ENCODE data around the gene SYT2. TPM values are rescaled to one million over a fixed set of nuclear protein-coding genes. Genes with fewer than 3 reads are reported as not detected.
"Not testable (repeated sequence)": the region's sequence is repeated elsewhere in the genome, so short reads cannot be mapped to it uniquely, and the experiment has no call there.

Gene SYT2
- total RNA-seq, 1 donor from 2014 or later: 11.9 TPM

DNA sequence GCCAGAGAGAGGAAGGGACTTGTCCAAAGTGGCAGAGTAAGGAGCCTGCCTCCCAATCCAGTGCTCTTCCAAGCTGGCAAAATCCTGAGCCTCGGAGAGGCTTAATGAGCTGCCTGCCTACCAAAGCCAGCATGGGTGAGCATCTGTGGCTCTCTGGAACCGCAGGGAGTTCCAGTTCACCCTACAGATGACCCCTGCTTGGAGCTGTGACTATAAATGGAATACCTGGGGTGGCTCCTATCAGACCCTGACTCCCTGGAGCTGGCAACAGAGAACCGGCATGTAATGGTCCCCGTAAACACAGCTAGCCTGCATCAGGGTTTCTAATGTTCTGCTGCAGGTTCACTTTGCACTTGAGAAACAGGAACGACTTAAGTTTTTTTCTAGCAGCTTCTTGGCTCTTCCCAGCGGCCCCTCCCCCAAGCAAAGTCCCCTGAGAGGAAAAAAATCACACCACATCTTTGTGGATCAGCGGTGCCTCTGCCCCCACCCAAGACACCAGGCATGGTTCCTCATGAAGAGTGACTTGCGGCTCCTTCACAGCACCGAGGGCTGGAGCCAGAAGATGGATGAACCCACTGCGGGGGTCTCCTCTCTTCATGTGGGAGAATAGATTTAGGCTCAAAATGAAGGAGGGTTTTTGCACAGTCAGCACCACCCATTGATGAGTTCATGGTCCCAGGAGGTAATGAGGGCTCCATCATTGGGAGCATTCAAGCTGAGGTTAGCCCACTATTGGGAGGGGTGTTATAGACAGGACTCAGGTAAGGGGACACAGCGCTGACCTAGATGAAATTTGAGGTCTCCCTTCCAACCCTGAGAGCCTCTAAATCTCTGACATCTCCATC lies 79.0 kb downstream of the SYT2 start:
- H3K36me3 Mint-ChIP-seq: no peaks in the 10 kb centered on the region
- H3K4me1 Mint-ChIP-seq (ENCODE audit: unreplicated experiment): peaks cover 3% of the 10 kb centered on the region
- H3K4me3 Mint-ChIP-seq: no peak overlapping the region
- H3K9me3 Mint-ChIP-seq: no peaks in the 10 kb centered on the region
- no peak for DNase-seq (ENCODE audit: extremely low spot score, unreplicated experiment)
- H3K27me3 Mint-ChIP-seq: peaks cover 24% of the 10 kb centered on the region
- no peak overlapping the region for H3K27ac Mint-ChIP-seq
- no peak for TF ChIP-seq CTCF (conservative IDR thresholded peaks at IDR 0.05)

DNA sequence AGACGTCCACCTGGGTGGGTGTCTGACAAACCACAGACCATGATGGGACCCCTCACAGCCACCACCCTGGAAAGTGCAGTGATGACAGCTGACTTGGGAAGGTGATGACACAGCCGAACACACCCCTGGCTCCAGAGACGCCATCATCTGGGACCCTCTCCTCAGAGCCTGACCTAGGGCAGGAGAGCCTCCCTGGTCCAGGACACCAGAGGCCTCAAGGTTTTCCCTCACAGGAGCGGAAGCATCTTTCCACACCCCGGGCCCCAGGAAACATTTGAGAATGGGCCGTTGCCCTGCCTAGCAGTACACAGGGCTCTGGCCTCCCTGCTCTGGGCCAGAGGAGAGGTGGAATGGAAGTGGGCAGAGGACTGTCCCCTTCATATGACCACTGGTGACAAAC lies 79.7 kb downstream of the SYT2 start:
- Mint-ChIP-seq H3K27ac (no peak overlapping the region), H3K4me1 (ENCODE audit: unreplicated experiment) (peaks cover 3% of the 10 kb centered on the region)

GRCh38 chr1:202630096-202630495 lies 80.2 kb downstream of the SYT2 start:
- not testable (repeated sequence) for H3K27ac Mint-ChIP-seq; H3K9me3 Mint-ChIP-seq; H3K36me3 Mint-ChIP-seq; H3K4me1 Mint-ChIP-seq (ENCODE audit: unreplicated experiment); H3K4me3 Mint-ChIP-seq; DNase-seq (ENCODE audit: extremely low spot score, unreplicated experiment)
- H3K27me3 Mint-ChIP-seq: peaks cover 20% of the 10 kb centered on the region

More for the DNA sequence above, 79.7 kb downstream of the SYT2 start:
- H3K27me3 Mint-ChIP-seq: peaks cover 24% of the 10 kb centered on the region
- no peaks in the 10 kb centered on the region for H3K36me3 Mint-ChIP-seq
- TF ChIP-seq CTCF (conservative IDR thresholded peaks at IDR 0.05): no peak
- H3K9me3 Mint-ChIP-seq: no peaks in the 10 kb centered on the region
- H3K4me3 Mint-ChIP-seq: no peak overlapping the region
- DNase-seq (ENCODE audit: extremely low spot score, unreplicated experiment): no peak

- not testable (repeated sequence) for H3K4me3 Mint-ChIP-seq; DNase-seq (ENCODE audit: extremely low spot score, unreplicated experiment); H3K4me1 Mint-ChIP-seq (ENCODE audit: unreplicated experiment); H3K27ac Mint-ChIP-seq; H3K9me3 Mint-ChIP-seq; H3K36me3 Mint-ChIP-seq
- peaks cover 16% of the 10 kb centered on the region for H3K27me3 Mint-ChIP-seq
Observed at GRCh38 chr1:202629257-202629811, 80.9 kb downstream of the SYT2 start.

DNA sequence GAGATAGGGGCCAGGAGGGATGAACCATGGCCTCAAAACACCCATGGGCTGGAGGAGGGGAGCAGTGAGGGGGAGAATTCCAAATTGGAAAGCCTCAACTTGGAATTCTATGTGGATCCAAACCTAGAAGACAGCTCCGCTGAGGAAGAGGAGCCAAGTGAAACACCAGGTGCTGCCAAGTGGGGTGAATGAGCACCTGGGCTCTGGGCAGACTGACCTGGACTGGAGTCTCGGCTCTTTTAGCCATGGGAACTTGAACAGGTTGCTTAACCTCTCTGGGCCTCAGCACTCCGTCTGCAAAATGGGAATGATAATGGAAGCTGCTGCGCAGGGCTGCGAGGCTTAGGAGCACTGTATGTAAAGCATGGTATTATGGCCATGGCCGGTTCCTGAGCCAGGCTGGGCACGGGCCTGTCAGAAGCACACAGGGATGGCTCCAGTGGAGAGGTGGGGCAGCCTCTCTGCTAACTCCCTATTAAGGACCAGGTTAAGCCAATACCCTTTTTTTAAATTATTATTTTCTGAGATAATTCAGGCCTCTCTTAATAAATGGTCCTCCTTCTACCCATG lies 81.5 kb downstream of the SYT2 start:
- Mint-ChIP-seq H3K27ac (no peak overlapping the region), H3K4me1 (ENCODE audit: unreplicated experiment) (peaks cover 3% of the 10 kb centered on the region), H3K9me3 (no peaks in the 10 kb centered on the region), H3K4me3 (no peak overlapping the region), H3K27me3 (peaks cover 16% of the 10 kb centered on the region), H3K36me3 (no peaks in the 10 kb centered on the region)
- TF ChIP-seq CTCF (conservative IDR thresholded peaks at IDR 0.05): no peak
- no peak for DNase-seq (ENCODE audit: extremely low spot score, unreplicated experiment)

- Mint-ChIP-seq H3K27ac (no peak overlapping the region), H3K4me1 (ENCODE audit: unreplicated experiment) (peaks cover 3% of the 10 kb centered on the region), H3K27me3 (peaks cover 13% of the 10 kb centered on the region), H3K36me3 (no peaks in the 10 kb centered on the region), H3K4me3 (no peak overlapping the region), H3K9me3 (no peaks in the 10 kb centered on the region)
- no peak for TF ChIP-seq CTCF (conservative IDR thresholded peaks at IDR 0.05)
- no peak for DNase-seq (ENCODE audit: extremely low spot score, unreplicated experiment)
Observed at GRCh38 chr1:202627841-202628565, 82.3 kb downstream of the SYT2 start.

DNA sequence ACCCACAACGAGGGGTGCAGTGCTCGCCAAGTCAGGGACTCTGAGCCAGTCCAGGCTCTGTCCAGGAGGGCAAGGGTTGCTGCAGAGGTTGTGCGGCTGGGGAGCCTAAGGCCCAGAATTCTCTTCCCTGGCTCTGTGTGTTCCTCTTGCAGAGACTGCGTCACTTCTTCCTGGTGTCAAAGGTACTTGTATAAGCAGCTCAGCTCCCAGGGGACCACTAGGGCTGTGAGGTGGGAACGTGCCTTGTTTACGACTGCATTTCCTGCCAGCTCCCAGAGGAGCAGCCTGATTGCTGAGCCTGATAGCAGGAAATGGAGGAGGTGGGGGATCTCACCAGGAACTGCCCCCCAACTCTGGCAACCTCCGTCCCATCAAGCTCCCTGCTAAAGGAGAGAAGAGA lies 83.2 kb downstream of the SYT2 start:
- H3K27me3 Mint-ChIP-seq; H3K4me3 Mint-ChIP-seq; H3K9me3 Mint-ChIP-seq; H3K4me1 Mint-ChIP-seq (ENCODE audit: unreplicated experiment); H3K36me3 Mint-ChIP-seq; H3K27ac Mint-ChIP-seq; DNase-seq (ENCODE audit: extremely low spot score, unreplicated experiment): not testable (repeated sequence)
